ENCODE measurements around the gene ZNF275.
"Not testable (repeated sequence)": the region's sequence is repeated elsewhere in the genome, so short reads cannot be mapped to it uniquely, and the experiment has no call there.

Gene ZNF275

DNA sequence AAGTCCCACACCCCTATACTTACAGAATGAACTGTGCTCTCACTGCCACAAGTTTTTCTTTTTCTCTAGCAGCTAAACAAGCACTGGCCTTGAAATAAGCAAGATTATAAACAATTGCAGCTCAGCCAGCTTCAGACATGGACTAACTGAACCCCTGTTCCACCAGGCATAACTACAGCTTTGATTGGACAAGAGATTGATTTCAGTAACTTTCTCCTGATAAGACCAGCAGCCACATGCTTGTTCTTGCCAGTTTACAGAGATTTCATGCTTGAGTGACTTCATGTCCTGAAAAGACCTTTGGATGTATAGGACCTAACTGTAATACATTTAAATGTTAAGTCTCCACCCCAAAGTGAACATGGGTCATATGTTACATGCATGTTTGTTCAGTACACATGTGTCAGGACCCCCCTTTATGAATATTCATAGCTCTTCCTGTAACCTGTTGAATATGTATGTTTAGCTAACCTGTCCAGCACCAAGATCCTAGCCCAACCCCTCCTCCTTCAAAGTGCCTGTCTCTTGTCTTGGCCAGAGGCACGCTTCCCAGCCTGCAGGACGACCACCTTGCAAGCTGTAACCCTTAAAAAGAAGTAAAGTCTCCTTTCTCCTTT lies 27.9 kb downstream of the ZNF275 start:
- DNase-seq: no peak

DNA sequence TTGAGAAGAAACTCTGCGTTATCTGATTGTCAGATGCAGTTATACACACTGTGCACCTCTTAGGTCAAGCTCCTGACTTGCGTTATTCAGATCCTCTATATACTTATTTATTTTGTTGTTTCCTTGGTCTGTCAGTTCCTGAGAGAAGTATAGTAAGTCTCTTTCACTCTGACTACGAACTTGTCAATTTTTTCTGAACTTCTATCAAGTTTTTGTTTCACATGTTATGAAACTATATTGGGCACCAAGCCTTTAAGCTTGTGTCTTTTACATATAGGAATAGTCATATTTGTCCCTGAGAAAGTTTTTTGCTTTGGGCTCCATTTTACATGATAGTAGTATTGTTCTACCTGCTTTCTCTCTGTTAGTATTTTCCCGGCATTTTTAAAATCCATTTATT lies 31.7 kb downstream of the ZNF275 start:
- DNase-seq: no peak

DNA sequence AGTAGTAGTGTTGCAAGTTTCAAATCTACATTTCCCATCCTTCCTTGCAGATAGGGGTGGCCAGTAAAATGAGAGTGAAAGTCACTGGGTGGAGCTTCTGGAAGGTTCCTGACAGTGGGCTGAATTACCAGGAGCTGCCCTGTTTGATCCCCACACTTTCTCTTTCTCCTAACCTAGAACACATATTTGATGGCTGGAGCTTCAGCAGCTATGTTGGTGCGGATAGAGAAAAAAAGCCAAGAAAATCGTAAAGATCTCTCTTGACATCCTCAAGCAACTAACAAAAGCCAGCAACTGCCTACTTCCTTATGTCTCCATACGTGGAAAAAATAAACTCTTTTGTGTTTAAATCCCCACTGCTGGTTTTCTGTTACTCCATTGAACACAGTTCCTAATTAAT lies 32.2 kb downstream of the ZNF275 start:
- DNase-seq: no peak

DNA sequence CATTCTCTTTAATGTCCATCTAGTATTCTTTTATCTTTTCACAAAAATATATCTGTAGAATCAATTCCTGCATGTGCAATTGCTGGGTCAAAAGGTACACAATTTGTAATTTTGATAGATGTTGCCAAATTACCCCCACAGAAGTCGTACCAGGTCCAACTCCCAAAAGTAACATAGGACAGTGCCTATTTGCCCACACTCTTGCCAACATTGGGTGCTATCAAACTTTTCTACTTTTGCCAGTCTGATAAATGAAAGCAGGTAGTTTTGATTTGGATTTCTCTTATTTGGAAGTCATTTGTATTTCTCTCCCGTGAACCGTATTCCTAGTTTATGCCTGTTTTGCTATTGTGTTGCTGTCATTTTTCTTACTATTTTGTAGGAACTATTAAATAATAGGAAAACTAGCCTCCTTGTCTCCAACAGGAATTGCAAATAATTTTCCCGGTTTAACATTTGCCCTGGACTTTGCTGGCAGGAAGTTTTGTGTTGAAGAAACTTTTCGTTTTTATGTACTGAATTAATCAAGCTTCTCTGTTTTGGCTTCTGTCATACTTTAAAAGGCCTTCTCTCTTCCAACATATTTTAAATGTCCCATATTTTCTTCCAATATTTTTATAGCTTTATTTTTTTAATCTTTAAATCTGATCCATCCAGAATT lies 33.1 kb downstream of the ZNF275 start:
- DNase-seq: no peak

DNA sequence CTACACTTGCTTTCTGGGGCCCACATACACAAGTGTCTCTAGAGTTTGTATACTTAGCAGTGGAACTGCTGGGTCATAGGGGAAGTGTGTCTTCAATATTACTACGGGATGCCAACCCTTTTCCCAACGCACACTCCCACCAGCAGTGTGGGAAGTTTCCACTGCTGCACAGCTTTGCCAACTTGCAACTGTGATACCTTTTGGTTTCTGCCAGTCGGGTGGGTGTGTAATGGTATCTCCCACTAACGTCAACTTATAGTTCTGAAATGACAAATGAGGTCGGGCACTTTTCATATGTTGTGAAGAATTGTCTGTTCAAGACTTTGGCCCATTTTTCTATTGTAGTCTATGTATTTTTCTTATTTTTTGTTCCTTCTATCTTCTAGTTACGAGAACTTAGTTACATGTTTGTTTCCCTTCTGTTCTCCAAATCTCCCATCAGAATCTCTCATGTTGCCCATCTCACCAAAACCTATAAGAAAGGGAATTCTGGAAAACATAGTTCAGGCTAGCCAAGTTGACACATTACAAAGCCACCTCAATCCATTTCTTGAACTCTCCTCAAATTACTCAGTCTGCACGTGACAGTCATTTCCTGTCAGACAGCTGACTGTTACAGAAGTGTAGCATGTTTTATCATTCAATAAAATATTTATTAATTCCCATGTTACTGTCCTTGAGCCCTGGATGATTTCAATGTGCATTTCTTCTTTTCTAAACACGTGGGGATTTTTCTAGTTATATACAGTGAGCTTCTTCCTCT lies 36.5 kb downstream of the ZNF275 start:
- no peak for DNase-seq

DNA sequence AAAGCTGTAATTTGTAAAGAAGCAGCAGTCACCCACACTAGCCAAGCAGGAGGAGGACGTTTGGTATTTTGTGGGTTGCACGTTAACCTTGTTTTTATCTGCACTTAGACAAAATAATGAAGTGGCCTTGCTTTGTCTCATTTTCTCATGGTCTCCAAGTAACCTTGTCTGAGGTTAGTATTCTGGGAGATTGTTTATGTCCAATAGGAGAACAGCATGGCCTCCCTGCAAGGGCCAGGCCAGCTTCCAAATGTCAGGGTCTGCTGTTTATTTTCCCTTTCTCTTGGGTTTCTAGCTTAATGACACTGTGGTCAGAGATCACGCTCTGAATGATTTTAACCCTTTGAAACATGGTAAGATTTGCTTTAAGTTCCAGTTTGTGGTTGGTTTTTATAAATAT lies 37.3 kb downstream of the ZNF275 start:
- no peak for DNase-seq

DNA sequence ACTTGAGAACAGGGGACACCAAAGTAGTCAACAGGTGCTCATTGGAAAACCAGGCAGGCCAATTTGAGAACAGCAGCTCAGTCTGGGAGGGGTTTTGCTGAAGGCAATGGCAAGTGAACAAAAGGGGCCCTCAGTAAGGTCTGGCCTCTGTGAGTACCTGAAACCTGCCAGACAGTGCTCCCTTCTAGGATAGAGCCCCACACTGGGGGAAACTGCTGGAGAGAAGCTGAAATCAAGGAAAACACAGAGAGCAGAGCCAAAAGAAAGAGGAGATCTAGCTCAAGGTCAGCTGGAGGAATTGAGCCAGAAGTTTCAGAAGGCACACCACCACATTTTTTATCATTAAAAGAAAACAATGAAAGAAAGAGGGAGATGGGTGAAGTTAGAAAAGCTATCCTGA lies 39.0 kb downstream of the ZNF275 start:
- no peak for DNase-seq

DNA sequence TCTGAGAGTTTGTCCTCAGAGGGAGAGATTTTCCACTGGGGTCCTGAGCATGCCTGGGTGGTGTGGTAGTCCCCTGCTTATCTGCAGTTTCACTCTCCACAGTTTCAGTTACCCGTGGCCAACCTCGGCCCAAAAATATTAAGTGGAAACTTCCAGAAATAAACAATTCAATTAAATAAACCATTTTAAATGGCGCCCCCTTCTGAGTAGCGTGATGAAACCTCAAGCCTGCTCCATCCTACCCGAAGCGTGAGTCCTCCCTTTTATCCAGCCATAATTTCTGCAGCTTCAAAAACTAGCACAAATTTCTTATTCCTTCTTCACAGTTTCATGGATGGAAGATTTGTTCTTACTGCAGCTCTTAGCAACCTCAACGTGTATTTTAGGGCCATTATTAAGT lies 40.5 kb downstream of the ZNF275 start:
- DNase-seq: no peak

DNA sequence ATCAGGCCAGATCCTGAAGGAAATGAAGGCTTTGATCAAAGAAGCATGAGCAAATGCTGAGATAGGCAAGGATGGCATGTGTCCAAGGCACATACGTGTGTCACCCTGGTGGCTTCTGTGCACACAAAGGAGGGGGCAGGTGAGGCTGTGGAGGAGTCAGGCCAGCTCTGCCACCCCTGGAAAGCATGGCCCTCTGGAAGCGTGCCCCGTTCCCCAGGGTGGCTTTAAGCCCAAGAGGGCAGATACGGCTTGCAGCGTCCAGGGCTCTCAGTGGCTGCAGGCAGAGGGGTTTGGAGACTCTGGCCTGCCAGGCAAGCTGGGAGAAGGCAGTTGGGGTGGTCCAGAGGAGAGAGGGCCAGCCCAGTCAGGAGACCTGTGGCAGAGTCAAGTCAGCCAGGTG lies 41.6 kb downstream of the ZNF275 start:
- no peak for DNase-seq

DNA sequence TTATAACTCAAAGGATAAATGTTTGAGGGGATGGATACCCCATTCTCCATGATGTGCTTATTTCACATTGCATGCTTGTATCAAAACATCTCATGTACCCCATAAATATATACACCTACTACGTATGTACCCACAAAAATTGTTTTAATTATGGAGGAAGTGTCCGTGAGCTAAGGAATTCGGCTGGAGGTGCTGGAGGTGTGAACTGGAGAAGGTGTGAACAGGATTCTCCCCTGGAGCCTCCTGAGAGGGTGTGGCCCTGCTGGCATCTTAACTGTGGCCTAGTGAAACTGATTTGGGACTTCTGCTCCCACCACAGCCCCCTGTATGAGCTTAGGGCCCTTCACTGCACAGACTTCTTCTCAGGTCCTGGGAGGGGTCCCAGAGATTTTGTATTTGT lies 43.8 kb downstream of the ZNF275 start:
- DNase-seq: no peak

DNA sequence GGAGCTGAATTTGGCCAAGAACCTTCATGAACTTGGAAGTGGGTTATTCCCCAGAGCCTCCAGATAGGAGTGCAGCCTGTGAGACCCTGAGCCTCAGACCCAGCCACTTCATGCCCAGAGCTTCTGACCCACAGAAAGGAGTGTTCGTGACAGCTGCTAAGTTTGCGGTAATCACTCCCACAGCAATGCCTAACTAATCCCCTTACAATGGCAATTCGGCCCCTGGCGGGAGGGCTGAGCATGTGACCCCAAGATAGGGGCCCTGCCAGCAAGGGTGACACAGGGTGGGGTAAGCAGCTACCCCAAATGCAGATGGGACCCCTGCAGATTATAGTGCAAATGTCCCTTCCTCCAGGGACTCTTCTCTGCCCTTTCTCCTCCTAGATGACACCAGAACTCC lies 44.7 kb downstream of the ZNF275 start:
- no peak for DNase-seq

DNA sequence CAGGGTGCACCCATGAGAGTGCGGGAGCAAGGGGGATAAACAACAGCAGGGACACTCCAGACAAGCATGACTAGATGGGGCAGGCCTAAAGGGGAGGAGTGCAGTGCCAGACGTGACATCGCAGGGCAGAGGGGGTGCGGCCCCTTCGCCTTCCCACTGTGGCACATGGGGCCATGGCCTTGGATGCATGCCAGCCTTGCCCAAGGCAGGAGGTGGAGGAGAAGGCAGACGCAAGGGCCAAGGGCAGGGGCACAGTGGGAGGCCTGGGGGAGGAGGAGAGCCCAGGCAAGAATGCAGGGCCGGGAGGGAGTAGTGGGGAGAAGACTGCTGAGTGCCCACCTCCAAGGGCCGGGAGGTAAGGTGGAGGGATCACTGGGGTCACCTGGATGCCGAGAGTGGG lies 45.6 kb downstream of the ZNF275 start:
- no peak for DNase-seq

DNA sequence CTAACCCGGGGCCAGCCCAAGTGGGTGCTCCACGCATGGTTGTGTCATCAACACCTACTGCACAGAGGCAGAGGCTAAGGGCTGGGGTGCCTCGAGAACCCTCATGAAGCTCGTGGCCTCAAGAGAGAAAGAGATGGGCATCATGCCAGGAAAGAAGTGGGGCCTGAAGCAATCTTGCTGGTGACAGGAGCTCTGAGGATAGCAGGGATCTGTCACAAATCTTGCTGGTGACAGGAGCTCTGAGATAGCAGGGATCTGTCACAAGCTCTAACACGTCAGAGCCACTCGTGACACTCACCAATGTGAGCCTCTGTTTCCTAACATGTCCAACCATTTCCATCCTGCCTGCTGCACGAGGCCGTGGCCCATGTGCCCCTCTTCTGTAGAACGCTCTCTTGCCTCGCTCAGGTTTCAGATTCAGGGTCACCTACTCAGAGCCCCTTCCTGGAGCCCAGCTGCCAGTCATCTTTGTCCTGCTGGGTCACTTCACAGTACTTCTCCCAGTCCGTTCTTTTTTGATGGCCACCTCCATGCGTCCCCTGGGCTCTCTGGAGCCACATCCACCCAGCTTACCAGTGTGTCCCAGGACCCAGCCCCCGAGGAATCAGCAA lies 46.1 kb downstream of the ZNF275 start:
- no peak for DNase-seq

DNA sequence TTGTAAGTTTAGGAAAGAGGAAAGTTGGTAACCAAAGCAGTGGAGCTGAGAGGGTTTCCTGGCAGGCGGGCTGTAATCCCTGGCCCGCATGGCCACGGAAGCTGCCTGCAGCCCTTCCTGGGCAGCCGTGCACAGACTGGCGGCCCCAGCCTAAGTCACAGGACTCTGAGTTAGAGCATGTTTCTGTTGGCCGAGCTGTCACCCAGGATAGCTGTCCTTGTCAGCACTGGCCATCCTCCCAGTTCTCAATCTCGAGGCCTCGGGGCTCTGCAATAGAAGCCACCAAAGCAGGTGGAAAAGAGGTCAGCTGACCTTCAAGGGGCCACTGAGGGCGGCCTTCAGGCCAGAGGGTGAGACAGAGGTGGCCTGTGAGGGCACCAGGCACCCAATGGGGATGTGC lies 46.7 kb downstream of the ZNF275 start:
- DNase-seq: no peak

DNA sequence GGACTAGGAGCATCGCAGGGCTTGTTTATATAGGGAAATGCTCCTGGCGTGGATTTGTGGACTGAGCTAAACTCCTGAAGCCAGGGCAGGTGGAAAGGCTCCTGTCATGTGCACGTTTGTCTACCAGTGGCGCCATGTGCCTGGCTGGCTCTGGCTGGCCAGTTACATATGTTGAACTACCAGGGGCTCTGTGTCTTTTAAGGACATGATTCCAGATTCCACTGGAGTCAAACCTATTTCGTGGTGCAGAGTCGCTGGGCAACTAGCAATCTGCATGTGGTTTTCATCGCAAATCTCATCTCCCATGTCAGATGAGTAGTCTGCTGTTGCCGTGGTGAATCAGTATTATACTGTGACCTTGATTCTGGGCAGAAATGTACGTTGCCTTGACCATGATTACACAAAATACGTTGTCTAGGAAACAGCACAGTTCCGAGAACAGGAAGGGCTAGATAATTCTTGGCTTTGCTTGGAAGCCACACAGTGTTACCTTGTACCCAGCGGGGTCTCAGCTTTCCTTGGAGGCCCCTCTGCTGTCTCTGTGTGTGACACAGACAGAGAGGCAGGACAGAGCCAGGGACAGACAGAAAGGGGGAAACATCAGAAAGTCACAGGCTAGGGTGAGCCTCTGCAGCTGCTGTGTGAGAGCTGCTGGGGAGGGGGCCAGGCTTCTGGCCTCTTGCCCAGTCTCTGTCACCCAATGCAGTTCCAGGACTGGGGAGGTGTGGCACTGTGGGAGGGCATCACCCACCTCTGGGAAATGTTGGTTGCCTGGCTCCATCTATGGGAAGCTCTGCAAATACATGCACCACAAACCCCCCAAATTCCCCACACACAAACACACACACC lies 48.0 kb downstream of the ZNF275 start:
- no peak for DNase-seq

DNA sequence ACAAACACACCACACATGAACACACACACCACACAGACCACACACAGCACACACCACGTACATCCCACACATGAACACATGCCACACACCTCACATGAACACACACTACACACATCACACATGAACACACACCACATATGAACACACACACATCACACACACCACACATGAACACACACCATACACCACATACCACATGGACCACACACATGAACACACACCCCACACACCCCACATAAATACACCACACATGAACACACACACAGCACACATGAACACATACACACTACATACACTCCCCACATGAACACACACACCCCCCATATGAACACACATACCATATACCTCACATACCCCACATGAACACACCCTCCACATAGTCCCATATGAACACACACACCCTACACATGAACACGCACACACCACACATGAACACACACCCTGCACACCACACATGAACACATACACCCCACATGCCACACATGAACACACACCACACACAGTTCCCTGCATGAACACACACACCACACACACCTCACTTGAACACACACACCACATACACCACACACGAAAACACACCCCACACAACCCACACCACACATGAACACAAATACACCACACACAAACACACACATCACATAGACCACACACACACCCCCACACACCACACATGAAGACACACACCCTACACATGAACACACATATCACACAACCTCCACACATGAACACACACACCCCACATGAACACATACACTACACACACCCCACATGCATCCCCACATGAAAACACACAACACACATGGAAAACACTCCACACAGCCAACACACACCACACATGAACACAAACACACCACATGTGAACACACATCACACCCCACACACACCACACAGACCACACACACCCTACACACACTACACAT lies 48.9 kb downstream of the ZNF275 start:
- no peak for DNase-seq

DNA sequence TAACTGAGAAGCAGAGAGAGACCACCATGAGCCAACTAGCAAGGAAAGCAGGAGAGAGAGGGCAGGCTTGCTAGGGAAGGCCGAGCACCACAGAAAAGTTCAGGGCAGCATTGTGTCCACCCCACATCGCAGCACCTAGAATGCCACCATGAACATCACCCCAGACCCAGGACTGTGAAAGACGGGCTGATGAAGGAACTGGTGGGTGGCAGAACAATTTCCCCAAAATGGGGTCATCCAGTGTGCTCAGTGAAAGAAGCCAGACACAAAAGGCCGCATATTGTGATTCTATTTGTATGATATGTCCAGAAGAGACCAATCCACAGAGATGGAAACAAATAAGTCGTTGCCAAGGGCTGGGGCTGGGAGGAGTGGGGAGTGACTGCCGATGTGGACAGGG lies 50.4 kb downstream of the ZNF275 start:
- no peak for DNase-seq

DNA sequence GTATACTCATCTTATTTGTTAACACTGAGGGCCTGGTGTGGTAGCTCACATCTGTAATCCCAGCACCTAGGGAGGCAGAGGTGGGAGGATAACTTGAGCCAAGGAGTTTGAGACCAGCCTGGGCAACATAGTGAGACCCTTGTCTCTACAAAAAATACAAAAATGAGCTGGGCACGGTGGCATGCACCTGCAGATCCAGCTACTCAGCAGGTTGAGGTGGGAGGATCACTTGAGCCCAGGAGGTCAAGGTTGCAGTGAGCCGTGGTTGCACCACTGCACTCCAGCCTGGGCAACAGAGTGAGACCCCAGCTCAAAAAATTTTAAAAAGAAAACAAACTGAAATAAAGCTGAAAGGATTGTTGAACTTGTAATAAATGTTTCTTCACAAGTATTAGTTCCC lies 51.0 kb downstream of the ZNF275 start:
- DNase-seq: not testable (repeated sequence)

DNA sequence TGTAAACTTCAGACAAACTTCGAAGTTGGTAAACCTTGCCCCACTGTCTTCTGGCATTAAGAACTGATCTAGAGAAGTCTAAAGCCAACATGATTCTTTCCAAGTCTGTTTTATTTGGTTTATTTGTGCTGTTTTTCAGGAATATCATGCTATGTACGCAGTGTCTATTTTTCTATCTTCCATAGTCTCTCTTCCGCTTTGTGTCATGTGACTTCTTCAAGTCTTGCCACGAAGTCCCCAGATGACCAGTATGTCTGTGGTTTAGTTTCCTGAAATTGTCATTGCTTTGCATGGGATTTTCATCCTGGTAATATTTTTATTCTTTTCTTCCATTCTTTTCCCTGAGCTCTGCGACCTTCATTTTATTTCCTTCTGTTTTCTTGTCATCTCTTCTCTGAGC lies 52.1 kb downstream of the ZNF275 start:
- DNase-seq: no peak

DNA sequence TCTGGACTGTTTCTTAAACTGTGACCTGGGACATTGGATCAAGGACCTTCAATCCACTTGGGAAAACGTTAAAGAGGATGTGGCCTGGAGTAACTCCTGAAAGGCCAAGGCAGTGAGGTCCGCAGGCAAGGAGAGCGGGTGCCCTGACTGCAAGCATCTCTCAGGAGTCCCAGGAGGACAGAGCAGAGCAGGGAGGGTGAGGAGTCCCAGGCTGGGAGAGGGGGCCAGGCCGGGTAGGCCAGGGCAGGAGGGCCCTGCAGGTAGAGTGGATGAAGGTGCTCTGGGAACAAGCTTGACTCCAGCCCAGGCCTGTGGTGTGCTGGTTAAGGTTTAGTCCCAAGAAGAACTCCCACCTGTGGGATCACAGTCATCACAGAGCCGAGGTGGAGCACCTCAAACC lies 53.4 kb downstream of the ZNF275 start:
- DNase-seq: no peak

DNA sequence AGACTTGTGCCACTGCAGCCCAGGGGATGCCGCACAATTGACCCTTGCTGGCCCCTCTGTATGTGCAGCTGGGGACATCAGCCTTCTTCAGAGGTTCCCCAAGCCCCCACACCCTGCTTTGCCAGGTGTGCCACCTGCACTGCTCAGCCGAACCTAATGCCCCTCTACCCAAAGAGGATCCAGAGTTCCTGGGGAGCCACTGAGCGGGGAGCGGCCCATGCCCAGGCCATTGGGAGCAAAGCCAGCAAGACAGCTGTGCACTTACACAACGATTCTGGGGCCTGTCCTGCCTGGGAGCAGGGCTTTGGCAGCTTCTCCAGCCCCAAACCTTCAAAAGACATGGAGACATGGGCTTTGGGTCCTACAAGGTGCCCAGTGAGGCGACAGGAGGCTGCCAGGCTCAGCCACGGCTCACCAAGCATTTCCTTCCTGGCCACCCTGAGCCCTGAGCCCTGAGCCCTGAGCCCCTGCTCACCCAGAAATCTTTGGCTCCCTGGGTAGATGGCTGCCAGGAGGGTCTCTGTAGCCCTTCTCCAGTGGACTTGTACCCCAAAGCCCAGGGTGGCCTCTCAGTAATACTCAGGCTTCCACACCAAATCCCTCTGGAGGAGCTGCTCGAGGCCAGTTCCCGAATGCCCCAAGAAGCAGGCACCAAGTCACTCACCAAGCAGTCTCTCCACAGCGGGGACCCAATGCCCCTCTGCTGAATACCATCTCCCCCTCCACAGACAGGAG lies 54.2 kb downstream of the ZNF275 start:
- no peak for DNase-seq
